B cell (primary cell): ENCODE measurements around the gene RRP1.

Experiments
- CTCF ChIP-seq: fragments of 200-600 bp; IDR thresholded peaks from one replicate; pipeline ENCODE4 v1.8.0; 2022; ENCODE audit warnings: antibody characterized with exemption, mild to moderate bottlenecking
- EZH2 ChIP-seq: IDR thresholded peaks from 2 replicates; pipeline ENCODE4 v1.6.1; 2012; ENCODE audit warnings: borderline replicate concordance, low read depth, mild to moderate bottlenecking, moderate library complexity, low read length; ENCODE audit not compliant: insufficient read depth, poor library complexity, severe bottlenecking

- TF ChIP-seq CTCF, result no peak
- TF ChIP-seq EZH2, result no peak
Observed at GRCh38 chr21:43853851-43854772, 64.7 kb downstream of the RRP1 start.
